HEK293 (cell line): ENCODE data around the gene NLRP8.

Experiments used
- FEZF1 ChIP-seq: fragments of 450-650 bp; formaldehyde crosslinking; IDR thresholded peaks from 2 replicates; pipeline ENCODE4 v1.5.1; 2016; ENCODE audit warnings: missing biosample characterization, missing genetic modification characterization
- MEIS1 ChIP-seq: sonication (generic); formaldehyde crosslinking; IDR thresholded peaks from 2 replicates; pipeline ENCODE4 v1.8.1; 2022; ENCODE audit warnings: missing genetic modification reagents, mild to moderate bottlenecking, borderline replicate concordance
- TCF7L2 ChIP-seq: IDR thresholded peaks from 2 replicates; pipeline ENCODE4 v1.6.1; 2011; ENCODE audit warnings: low read depth, mild to moderate bottlenecking, inconsistent platforms, low read length, moderate library complexity, borderline replicate concordance
- ZBTB7A ChIP-seq: fragments of 450-650 bp; formaldehyde crosslinking; IDR thresholded peaks from 2 replicates; pipeline ENCODE4 v1.5.1; 2016; ENCODE audit warnings: low read depth, missing biosample characterization, missing genetic modification characterization
- ZNF132 ChIP-seq: fragments of 450-650 bp; formaldehyde crosslinking; IDR thresholded peaks from 2 replicates; pipeline ENCODE4 v1.5.1; 2017; ENCODE audit warnings: missing biosample characterization, missing genetic modification characterization, borderline replicate concordance
- ZNF501 ChIP-seq: fragments of 450-650 bp; formaldehyde crosslinking; IDR thresholded peaks from 2 replicates; pipeline ENCODE4 v1.5.1; 2016; ENCODE audit warnings: missing biosample characterization, missing genetic modification characterization
- ZNF776 ChIP-seq: fragments of 450-650 bp; formaldehyde crosslinking; IDR thresholded peaks from 2 replicates; pipeline ENCODE4 v1.5.0; 2017; ENCODE audit warnings: missing biosample characterization, missing genetic modification characterization, borderline replicate concordance
- TF ChIP-seq, protein P1 (sequence below): fragments of 450-650 bp; formaldehyde crosslinking; IDR thresholded peaks from 2 replicates; pipeline ENCODE4 v1.5.1; 2016; ENCODE audit warnings: missing biosample characterization, missing genetic modification characterization
- TF ChIP-seq, protein P2 (sequence below): fragments of 450-650 bp; formaldehyde crosslinking; IDR thresholded peaks from 2 replicates; pipeline ENCODE4 v1.5.1; 2016; ENCODE audit warnings: missing biosample characterization, missing genetic modification characterization
- TF ChIP-seq, protein P3 (sequence below): fragments of 450-650 bp; formaldehyde crosslinking; IDR thresholded peaks from 2 replicates; pipeline ENCODE4 v1.5.1; 2016; ENCODE audit warnings: missing biosample characterization, missing genetic modification characterization
- TF ChIP-seq, protein P4 (sequence below): fragments of 450-650 bp; formaldehyde crosslinking; IDR thresholded peaks from 2 replicates; pipeline ENCODE4 v1.5.1; 2016; ENCODE audit warnings: missing biosample characterization, missing genetic modification characterization
- TF ChIP-seq, protein P5 (sequence below): fragments of 450-650 bp; formaldehyde crosslinking; IDR thresholded peaks from 2 replicates; pipeline ENCODE4 v1.5.1; 2017; ENCODE audit warnings: missing biosample characterization, missing genetic modification characterization

DNA sequence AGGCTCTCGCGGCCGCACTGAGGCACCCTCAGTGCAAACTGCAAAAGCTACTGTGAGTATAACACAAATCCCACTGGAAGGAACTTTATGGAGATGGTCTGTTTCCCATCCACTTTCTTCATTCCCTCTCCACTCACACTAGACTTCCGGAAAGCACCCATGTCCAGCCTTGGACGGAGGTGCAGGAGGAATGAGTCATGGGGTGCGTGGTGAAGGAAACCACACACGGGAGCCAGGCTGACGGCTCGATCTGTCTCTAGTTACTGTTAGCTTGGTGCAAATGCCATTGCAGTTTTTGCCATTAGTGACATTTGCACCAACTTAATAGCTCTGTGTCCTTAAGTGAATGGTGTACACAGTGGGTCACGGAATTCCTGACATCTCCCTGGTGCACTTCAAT lies 14.6 kb downstream of the NLRP8 start:
- TF ChIP-seq ZNF501: no peak
- TF ChIP-seq, protein P1, sequence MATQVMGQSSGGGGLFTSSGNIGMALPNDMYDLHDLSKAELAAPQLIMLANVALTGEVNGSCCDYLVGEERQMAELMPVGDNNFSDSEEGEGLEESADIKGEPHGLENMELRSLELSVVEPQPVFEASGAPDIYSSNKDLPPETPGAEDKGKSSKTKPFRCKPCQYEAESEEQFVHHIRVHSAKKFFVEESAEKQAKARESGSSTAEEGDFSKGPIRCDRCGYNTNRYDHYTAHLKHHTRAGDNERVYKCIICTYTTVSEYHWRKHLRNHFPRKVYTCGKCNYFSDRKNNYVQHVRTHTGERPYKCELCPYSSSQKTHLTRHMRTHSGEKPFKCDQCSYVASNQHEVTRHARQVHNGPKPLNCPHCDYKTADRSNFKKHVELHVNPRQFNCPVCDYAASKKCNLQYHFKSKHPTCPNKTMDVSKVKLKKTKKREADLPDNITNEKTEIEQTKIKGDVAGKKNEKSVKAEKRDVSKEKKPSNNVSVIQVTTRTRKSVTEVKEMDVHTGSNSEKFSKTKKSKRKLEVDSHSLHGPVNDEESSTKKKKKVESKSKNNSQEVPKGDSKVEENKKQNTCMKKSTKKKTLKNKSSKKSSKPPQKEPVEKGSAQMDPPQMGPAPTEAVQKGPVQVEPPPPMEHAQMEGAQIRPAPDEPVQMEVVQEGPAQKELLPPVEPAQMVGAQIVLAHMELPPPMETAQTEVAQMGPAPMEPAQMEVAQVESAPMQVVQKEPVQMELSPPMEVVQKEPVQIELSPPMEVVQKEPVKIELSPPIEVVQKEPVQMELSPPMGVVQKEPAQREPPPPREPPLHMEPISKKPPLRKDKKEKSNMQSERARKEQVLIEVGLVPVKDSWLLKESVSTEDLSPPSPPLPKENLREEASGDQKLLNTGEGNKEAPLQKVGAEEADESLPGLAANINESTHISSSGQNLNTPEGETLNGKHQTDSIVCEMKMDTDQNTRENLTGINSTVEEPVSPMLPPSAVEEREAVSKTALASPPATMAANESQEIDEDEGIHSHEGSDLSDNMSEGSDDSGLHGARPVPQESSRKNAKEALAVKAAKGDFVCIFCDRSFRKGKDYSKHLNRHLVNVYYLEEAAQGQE: no peak
- TF ChIP-seq, protein P2, sequence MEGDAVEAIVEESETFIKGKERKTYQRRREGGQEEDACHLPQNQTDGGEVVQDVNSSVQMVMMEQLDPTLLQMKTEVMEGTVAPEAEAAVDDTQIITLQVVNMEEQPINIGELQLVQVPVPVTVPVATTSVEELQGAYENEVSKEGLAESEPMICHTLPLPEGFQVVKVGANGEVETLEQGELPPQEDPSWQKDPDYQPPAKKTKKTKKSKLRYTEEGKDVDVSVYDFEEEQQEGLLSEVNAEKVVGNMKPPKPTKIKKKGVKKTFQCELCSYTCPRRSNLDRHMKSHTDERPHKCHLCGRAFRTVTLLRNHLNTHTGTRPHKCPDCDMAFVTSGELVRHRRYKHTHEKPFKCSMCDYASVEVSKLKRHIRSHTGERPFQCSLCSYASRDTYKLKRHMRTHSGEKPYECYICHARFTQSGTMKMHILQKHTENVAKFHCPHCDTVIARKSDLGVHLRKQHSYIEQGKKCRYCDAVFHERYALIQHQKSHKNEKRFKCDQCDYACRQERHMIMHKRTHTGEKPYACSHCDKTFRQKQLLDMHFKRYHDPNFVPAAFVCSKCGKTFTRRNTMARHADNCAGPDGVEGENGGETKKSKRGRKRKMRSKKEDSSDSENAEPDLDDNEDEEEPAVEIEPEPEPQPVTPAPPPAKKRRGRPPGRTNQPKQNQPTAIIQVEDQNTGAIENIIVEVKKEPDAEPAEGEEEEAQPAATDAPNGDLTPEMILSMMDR: no peak
- no peak for TF ChIP-seq ZNF776 (tag by site-specific recombination)
- TF ChIP-seq FEZF1 (tag by site-specific recombination): no peak
- TF ChIP-seq TCF7L2: no peak
- TF ChIP-seq, protein P3, sequence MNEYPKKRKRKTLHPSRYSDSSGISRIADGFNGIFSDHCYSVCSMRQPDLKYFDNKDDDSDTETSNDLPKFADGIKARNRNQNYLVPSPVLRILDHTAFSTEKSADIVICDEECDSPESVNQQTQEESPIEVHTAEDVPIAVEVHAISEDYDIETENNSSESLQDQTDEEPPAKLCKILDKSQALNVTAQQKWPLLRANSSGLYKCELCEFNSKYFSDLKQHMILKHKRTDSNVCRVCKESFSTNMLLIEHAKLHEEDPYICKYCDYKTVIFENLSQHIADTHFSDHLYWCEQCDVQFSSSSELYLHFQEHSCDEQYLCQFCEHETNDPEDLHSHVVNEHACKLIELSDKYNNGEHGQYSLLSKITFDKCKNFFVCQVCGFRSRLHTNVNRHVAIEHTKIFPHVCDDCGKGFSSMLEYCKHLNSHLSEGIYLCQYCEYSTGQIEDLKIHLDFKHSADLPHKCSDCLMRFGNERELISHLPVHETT (tag by site-specific recombination): no peak
- no peak for TF ChIP-seq ZBTB7A (tag by site-specific recombination)
- TF ChIP-seq, protein P4, sequence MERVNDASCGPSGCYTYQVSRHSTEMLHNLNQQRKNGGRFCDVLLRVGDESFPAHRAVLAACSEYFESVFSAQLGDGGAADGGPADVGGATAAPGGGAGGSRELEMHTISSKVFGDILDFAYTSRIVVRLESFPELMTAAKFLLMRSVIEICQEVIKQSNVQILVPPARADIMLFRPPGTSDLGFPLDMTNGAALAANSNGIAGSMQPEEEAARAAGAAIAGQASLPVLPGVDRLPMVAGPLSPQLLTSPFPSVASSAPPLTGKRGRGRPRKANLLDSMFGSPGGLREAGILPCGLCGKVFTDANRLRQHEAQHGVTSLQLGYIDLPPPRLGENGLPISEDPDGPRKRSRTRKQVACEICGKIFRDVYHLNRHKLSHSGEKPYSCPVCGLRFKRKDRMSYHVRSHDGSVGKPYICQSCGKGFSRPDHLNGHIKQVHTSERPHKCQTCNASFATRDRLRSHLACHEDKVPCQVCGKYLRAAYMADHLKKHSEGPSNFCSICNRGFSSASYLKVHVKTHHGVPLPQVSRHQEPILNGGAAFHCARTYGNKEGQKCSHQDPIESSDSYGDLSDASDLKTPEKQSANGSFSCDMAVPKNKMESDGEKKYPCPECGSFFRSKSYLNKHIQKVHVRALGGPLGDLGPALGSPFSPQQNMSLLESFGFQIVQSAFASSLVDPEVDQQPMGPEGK (tag by site-specific recombination): no peak
- no peak for TF ChIP-seq ZNF132 (tag by site-specific recombination)
- no peak for TF ChIP-seq MEIS1 (CRISPR knock-in tag)
- TF ChIP-seq, protein P5, sequence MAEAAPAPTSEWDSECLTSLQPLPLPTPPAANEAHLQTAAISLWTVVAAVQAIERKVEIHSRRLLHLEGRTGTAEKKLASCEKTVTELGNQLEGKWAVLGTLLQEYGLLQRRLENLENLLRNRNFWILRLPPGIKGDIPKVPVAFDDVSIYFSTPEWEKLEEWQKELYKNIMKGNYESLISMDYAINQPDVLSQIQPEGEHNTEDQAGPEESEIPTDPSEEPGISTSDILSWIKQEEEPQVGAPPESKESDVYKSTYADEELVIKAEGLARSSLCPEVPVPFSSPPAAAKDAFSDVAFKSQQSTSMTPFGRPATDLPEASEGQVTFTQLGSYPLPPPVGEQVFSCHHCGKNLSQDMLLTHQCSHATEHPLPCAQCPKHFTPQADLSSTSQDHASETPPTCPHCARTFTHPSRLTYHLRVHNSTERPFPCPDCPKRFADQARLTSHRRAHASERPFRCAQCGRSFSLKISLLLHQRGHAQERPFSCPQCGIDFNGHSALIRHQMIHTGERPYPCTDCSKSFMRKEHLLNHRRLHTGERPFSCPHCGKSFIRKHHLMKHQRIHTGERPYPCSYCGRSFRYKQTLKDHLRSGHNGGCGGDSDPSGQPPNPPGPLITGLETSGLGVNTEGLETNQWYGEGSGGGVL: no peak
